A549 (cell line): Measurements from ENCODE around the gene ANKS1B.

Source experiments
- CBX8 ChIP-seq: fragments of 200-600 bp; sonication (generic); IDR thresholded peaks from 2 replicates; pipeline ENCODE4 v1.6.1; 2016
- CTCF ChIP-seq: fragments of >200 bp; sonication (Bioruptor Twin); formaldehyde crosslinking; IDR thresholded peaks from 3 replicates; pipeline ENCODE4 v1.5.1; 2016
- ELK1 ChIP-seq: fragments of 150-350 bp; IDR thresholded peaks from 2 replicates; pipeline ENCODE4 v1.6.1; 2014; ENCODE audit warnings: low read depth, mild to moderate bottlenecking, low read length
- HMGXB4 ChIP-seq: fragments of 250-450 bp; sonication (Bioruptor Pico); IDR thresholded peaks from 2 replicates; pipeline ENCODE4 v1.5.0; 2021; ENCODE audit warnings: mild to moderate bottlenecking, moderate library complexity, borderline replicate concordance
- MAFK ChIP-seq: fragments of 450-650 bp; IDR thresholded peaks from 2 replicates; pipeline ENCODE4 v1.6.1; 2014; ENCODE audit not compliant: partially characterized antibody
- MAX ChIP-seq: IDR thresholded peaks from 2 replicates; pipeline ENCODE4 v1.6.1; 2012
- MYC ChIP-seq: IDR thresholded peaks from 2 replicates; pipeline ENCODE4 v1.6.1; 2012; ENCODE audit warnings: mild to moderate bottlenecking, inconsistent platforms, low read length, improper control_type of control experiment, borderline replicate concordance
- POLR2A ChIP-seq: IDR thresholded peaks from 2 replicates; pipeline ENCODE4 v1.6.1; 2012; ENCODE audit warnings: mild to moderate bottlenecking, low read length
- REST ChIP-seq: fragments of 200-600 bp; sonication (generic); IDR thresholded peaks from 2 replicates; pipeline ENCODE4 v1.6.1; 2016; ENCODE audit warnings: antibody characterized with exemption, mild to moderate bottlenecking, moderate library complexity
- TP53 ChIP-seq: fragments of 250-450 bp; sonication (Bioruptor Pico); IDR thresholded peaks from 2 replicates; pipeline ENCODE4 v1.5.0; 2021; ENCODE audit warnings: mild to moderate bottlenecking, moderate library complexity
- USF2 ChIP-seq: fragments of 450-650 bp; IDR thresholded peaks from 2 replicates; pipeline ENCODE4 v1.6.1; 2014; ENCODE audit warnings: antibody characterized with exemption

- TF ChIP-seq CTCF, result no peak
- no peak for TF ChIP-seq REST
- no peak for TF ChIP-seq POLR2A
- no peak for TF ChIP-seq CBX8
- TF ChIP-seq USF2, result no peak
- TF ChIP-seq ELK1, result no peak
- no peak for TF ChIP-seq MYC
- no peak for TF ChIP-seq HMGXB4
- TF ChIP-seq MAX, result no peak
- no peak for TF ChIP-seq TP53 (CRISPR knock-in tag)
- no peak for TF ChIP-seq MAFK
Observed at GRCh38 chr12:99108924-99109323, 875.8 kb downstream of the ANKS1B start.
